ENCODE measurements around the gene CPT1A. TPM values are rescaled to one million over a fixed set of nuclear protein-coding genes. Genes with fewer than 3 reads are reported as not detected.

Gene CPT1A
- total RNA-seq, 1 experiment from 2014 or later = 153 TPM

GRCh38 chr11:68826726-68827125, 15.0 kb downstream of the CPT1A start:
- H3K27ac ChIP-seq (ENCODE audit: low read length) = no peak overlapping the region
- in situ Hi-C loops (cut with HindIII; ENCODE audit: low pct_unique_long_range_greater_than_20kb, low sequenced_read_pairs) = no loop called here
- H3K4me3 ChIP-seq (ENCODE audit: low read depth in 2 of 2, low read length in 2 of 2) = no peak overlapping the region
- DNase-seq (ENCODE audit: low read depth, low spot score) (no peak), ATAC-seq (no peak)
- no peaks in the 10 kb centered on the region for H3K27me3 ChIP-seq (ENCODE audit: control insufficient read depth, insufficient read depth, low read length)
- POLR2A ChIA-PET = no interaction called here
- CTCF ChIA-PET = interaction anchor here (0.7 kb wide), 1 partner anchor 9 kb away, joined by 5 read pairs; no protein-coding TSS in a partner anchor
- peaks cover 21% of the 10 kb centered on the region; the same call in 1 of the 2 replicates for H3K4me1 ChIP-seq (ENCODE audit: control insufficient read depth, insufficient read depth, low read length)
- no peaks in the 10 kb centered on the region for H3K9me3 ChIP-seq (ENCODE audit: control insufficient read depth, insufficient read depth, low read depth, low read length)
- no TSS peak for BruUV-seq (replicated peaks)
- intact Hi-C loops (cut with micrococcal nuclease; ENCODE audit: unreplicated experiment) = no loop called here
- H3K36me3 ChIP-seq (ENCODE audit: control insufficient read depth, insufficient read depth, low read length) = no peaks in the 10 kb centered on the region
- TF ChIP-seq, protein P1, sequence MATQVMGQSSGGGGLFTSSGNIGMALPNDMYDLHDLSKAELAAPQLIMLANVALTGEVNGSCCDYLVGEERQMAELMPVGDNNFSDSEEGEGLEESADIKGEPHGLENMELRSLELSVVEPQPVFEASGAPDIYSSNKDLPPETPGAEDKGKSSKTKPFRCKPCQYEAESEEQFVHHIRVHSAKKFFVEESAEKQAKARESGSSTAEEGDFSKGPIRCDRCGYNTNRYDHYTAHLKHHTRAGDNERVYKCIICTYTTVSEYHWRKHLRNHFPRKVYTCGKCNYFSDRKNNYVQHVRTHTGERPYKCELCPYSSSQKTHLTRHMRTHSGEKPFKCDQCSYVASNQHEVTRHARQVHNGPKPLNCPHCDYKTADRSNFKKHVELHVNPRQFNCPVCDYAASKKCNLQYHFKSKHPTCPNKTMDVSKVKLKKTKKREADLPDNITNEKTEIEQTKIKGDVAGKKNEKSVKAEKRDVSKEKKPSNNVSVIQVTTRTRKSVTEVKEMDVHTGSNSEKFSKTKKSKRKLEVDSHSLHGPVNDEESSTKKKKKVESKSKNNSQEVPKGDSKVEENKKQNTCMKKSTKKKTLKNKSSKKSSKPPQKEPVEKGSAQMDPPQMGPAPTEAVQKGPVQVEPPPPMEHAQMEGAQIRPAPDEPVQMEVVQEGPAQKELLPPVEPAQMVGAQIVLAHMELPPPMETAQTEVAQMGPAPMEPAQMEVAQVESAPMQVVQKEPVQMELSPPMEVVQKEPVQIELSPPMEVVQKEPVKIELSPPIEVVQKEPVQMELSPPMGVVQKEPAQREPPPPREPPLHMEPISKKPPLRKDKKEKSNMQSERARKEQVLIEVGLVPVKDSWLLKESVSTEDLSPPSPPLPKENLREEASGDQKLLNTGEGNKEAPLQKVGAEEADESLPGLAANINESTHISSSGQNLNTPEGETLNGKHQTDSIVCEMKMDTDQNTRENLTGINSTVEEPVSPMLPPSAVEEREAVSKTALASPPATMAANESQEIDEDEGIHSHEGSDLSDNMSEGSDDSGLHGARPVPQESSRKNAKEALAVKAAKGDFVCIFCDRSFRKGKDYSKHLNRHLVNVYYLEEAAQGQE (IDR thresholded peaks at IDR 0.05; ENCODE audit: insufficient read depth in 1 of 2, low read depth in 2 of 2, low read length in 1 of 2) = no peak
- TF ChIP-seq POLR2AphosphoS5 (IDR thresholded peaks at IDR 0.05; ENCODE audit: low read depth, low read length) = no peak
- TF ChIP-seq TCF7L2 (IDR thresholded peaks at IDR 0.05; ENCODE audit: low read depth, low read length) = no peak
- TF ChIP-seq, protein P2, sequence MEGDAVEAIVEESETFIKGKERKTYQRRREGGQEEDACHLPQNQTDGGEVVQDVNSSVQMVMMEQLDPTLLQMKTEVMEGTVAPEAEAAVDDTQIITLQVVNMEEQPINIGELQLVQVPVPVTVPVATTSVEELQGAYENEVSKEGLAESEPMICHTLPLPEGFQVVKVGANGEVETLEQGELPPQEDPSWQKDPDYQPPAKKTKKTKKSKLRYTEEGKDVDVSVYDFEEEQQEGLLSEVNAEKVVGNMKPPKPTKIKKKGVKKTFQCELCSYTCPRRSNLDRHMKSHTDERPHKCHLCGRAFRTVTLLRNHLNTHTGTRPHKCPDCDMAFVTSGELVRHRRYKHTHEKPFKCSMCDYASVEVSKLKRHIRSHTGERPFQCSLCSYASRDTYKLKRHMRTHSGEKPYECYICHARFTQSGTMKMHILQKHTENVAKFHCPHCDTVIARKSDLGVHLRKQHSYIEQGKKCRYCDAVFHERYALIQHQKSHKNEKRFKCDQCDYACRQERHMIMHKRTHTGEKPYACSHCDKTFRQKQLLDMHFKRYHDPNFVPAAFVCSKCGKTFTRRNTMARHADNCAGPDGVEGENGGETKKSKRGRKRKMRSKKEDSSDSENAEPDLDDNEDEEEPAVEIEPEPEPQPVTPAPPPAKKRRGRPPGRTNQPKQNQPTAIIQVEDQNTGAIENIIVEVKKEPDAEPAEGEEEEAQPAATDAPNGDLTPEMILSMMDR (IDR thresholded peaks at IDR 0.05) = no peak

DNA sequence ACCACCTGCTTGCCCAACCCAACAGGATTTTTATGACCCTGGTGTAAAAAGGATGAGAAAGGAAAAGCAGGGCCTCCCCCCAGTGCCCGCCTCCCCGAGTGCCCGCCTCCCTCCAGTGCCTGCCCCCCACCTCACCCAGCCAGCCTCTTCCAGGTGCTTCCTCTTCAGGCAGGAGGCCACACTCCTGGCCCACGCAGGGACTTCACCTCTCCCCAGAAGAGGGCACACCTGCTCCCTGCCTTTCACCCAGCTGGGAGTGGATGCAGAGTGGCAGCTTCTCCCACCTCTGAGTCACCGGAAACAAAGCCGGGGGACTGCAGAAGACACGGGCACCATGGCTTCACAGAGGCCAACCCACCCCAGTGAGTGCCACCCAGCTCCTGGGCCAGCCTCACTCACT, 16.1 kb downstream of the CPT1A start:
- in situ Hi-C loops (cut with HindIII; ENCODE audit: low pct_unique_long_range_greater_than_20kb, low sequenced_read_pairs) (no loop called here), intact Hi-C loops (cut with micrococcal nuclease; ENCODE audit: unreplicated experiment) (no loop called here)
- no peak overlapping the region for H3K27ac ChIP-seq (ENCODE audit: low read length)
- TF ChIP-seq POLR2AphosphoS5 (IDR thresholded peaks at IDR 0.05; ENCODE audit: low read depth, low read length) (no peak), SIN3A (IDR thresholded peaks at IDR 0.05; ENCODE audit: borderline replicate concordance, insufficient read depth, low read depth, low read length) (no peak), TCF7L2 (IDR thresholded peaks at IDR 0.05; ENCODE audit: low read depth, low read length) (no peak)
- TF ChIP-seq, protein P1 (IDR thresholded peaks at IDR 0.05; ENCODE audit: insufficient read depth in 1 of 2, low read depth in 2 of 2, low read length in 1 of 2) = no peak
- TF ChIP-seq, protein P2 (IDR thresholded peaks at IDR 0.05) = no peak
- ChIA-PET CTCF (no interaction called here), POLR2A (interaction anchor here (0.9 kb wide), 1 partner anchor 22 kb away, joined by 3 read pairs; no protein-coding TSS in a partner anchor)
- no peaks in the 10 kb centered on the region for H3K27me3 ChIP-seq (ENCODE audit: control insufficient read depth, insufficient read depth, low read length)
- H3K9me3 ChIP-seq (ENCODE audit: control insufficient read depth, insufficient read depth, low read depth, low read length) = no peaks in the 10 kb centered on the region
- no peak overlapping the region for H3K4me3 ChIP-seq (ENCODE audit: low read depth in 2 of 2, low read length in 2 of 2)
- no peaks in the 10 kb centered on the region for H3K36me3 ChIP-seq (ENCODE audit: control insufficient read depth, insufficient read depth, low read length)
- no TSS peak for BruUV-seq (replicated peaks)
- DNase-seq (ENCODE audit: low read depth, low spot score) (no peak), ATAC-seq (peak; percentile 71)
- peaks cover 16% of the 10 kb centered on the region; the same call in 1 of the 2 replicates for H3K4me1 ChIP-seq (ENCODE audit: control insufficient read depth, insufficient read depth, low read length)
